Activated CD8-positive, alpha-beta memory T cell treated with anti-CD3 and anti-CD28 coated beads, Interleukin-2, amount 50 U/mL, for 1 hour (primary cell): ENCODE results near the gene TPM1.

Experiments used
- DNase-seq: peaks from one replicate; pipeline ENCODE4 v3.0.0-alpha.2; 2020; ENCODE audit errors: extremely low read depth

The TPM1 gene

GRCh38 chr15:63054985-63055384, 12.4 kb downstream of the TPM1 start:
- DNase-seq = no peak

GRCh38 chr15:63056829-63057228, 14.3 kb downstream of the TPM1 start:
- no peak for DNase-seq

- no peak for DNase-seq
These were observed 15.2 kb downstream of the TPM1 start for GRCh38 chr15:63057468-63058345.

- no peak for DNase-seq
These were observed 16.5 kb downstream of the TPM1 start for GRCh38 chr15:63059075-63059474.

GRCh38 chr15:63059573-63060216, 17.1 kb downstream of the TPM1 start:
- DNase-seq = no peak

- DNase-seq = no peak
These were observed 18.2 kb downstream of the TPM1 start for GRCh38 chr15:63060699-63061098.

GRCh38 chr15:63061975-63062374, 19.4 kb downstream of the TPM1 start:
- DNase-seq = no peak

GRCh38 chr15:63063164-63063756, 20.7 kb downstream of the TPM1 start:
- no peak for DNase-seq

GRCh38 chr15:63063877-63064409, 21.4 kb downstream of the TPM1 start:
- no peak for DNase-seq

GRCh38 chr15:63065262-63066221, 23.0 kb downstream of the TPM1 start:
- DNase-seq = no peak

- DNase-seq = no peak
These were observed 23.7 kb downstream of the TPM1 start for GRCh38 chr15:63066272-63066671.

- DNase-seq = no peak
These were observed 24.8 kb downstream of the TPM1 start for GRCh38 chr15:63067306-63067705.

GRCh38 chr15:63067976-63068743, 25.6 kb downstream of the TPM1 start:
- DNase-seq = no peak

- DNase-seq = no peak
These were observed 27.1 kb downstream of the TPM1 start for GRCh38 chr15:63069616-63070090.

- DNase-seq = no peak
These were observed 28.2 kb downstream of the TPM1 start for GRCh38 chr15:63070681-63071129.

- no peak for DNase-seq
These were observed 28.9 kb downstream of the TPM1 start for GRCh38 chr15:63071288-63071909.

- no peak for DNase-seq
These were observed 29.6 kb downstream of the TPM1 start for GRCh38 chr15:63072023-63072650.

- DNase-seq = no peak
These were observed 30.3 kb downstream of the TPM1 start for GRCh38 chr15:63072809-63073277.

- no peak for DNase-seq
These were observed 31.1 kb downstream of the TPM1 start for GRCh38 chr15:63073497-63074172.
